Esophagus squamous epithelium (tissue), 5 donors: ENCODE results near the gene PPP1R12C. TPM values are rescaled to one million over a fixed set of nuclear protein-coding genes. Genes with fewer than 3 reads are reported as not detected.

Source experiments
- DNase-seq: peaks from one replicate; lab custom pipeline; 2025; lab: John Stamatoyannopoulos, UW
- H3K27ac ChIP-seq, 4 donors: fragments of 200-600 bp; sonication (generic); one replicate each; pipeline ENCODE4 v1.5.1; 2016 to 2019; ENCODE audit warnings: mild to moderate bottlenecking in 1 of 4
- H3K27me3 ChIP-seq, 4 donors: fragments of 200-600 bp; sonication (generic); 1 replicate in 3 of 4; 2 replicates in 1 of 4; pipeline versions ENCODE4 v1.5.1 to v1.6.0; 2017 to 2021; ENCODE audit warnings: antibody characterized with exemption in 1 of 4
- H3K36me3 ChIP-seq, 3 donors: fragments of 200-600 bp; sonication (generic); one replicate each; pipeline ENCODE4 v1.5.1; 2016 to 2019
- H3K4me1 ChIP-seq, 3 donors: fragments of 200-600 bp; sonication (generic); one replicate each; pipeline ENCODE4 v1.5.1; 2017 to 2019
- H3K4me3 ChIP-seq, 4 donors: fragments of 200-600 bp; sonication (generic); 1 replicate in 3 of 4; 2 replicates in 1 of 4; pipeline ENCODE4 v1.5.1; 2016 to 2019; ENCODE audit warnings: mild to moderate bottlenecking in 2 of 4, moderate library complexity in 1 of 4
- H3K9me3 ChIP-seq, 3 donors: fragments of 200-600 bp; sonication (generic); one replicate each; pipeline ENCODE4 v1.5.1; 2016 to 2019
- POLR2A ChIP-seq, 4 donors: fragments of 450-650 bp; IDR thresholded peaks; one replicate each; pipeline ENCODE4 v1.6.1; 2017; ENCODE audit warnings: antibody characterized with exemption in 4 of 4, mild to moderate bottlenecking in 4 of 4, moderate library complexity in 3 of 4
- WGBS, 2 donors: methylation state at CpG; one replicate each; pipeline ENCODE4 v1.1.5; 2018; 5-methylcytosine and 5-hydroxymethylcytosine counted together
- intact Hi-C: fragments of 100-400 bp; cut with DNase I; formaldehyde crosslinking; loops from one replicate; pipeline ENCODE4 v1.15.0; 2022
- total RNA-seq, 4 donors: library from RNA; depleted of rRNA; stranded (reverse); fragments of >200 nt; gene quantifications; one replicate each; pipeline ENCODE4 v1.1.0, GENCODE V29; 2016
- TF ChIP-seq, protein P1 (sequence below), 6 experiments: fragments of 450-650 bp in 4 of 6; fragments of 200-600 bp in 2 of 6; sonication (generic) in 2 of 6; IDR thresholded peaks; one replicate each; pipeline ENCODE4 v1.5.1; 2016 to 2019; ENCODE audit warnings: antibody characterized with exemption in 6 of 6, mild to moderate bottlenecking in 4 of 6, moderate library complexity in 4 of 6
- donor health status: DM: yes; HTN: yes; CAD: no.

PPP1R12C gene
- total RNA-seq, 4 donors from 2014 or later, result 35.1 to 89.1 (median 43.7) TPM

DNA sequence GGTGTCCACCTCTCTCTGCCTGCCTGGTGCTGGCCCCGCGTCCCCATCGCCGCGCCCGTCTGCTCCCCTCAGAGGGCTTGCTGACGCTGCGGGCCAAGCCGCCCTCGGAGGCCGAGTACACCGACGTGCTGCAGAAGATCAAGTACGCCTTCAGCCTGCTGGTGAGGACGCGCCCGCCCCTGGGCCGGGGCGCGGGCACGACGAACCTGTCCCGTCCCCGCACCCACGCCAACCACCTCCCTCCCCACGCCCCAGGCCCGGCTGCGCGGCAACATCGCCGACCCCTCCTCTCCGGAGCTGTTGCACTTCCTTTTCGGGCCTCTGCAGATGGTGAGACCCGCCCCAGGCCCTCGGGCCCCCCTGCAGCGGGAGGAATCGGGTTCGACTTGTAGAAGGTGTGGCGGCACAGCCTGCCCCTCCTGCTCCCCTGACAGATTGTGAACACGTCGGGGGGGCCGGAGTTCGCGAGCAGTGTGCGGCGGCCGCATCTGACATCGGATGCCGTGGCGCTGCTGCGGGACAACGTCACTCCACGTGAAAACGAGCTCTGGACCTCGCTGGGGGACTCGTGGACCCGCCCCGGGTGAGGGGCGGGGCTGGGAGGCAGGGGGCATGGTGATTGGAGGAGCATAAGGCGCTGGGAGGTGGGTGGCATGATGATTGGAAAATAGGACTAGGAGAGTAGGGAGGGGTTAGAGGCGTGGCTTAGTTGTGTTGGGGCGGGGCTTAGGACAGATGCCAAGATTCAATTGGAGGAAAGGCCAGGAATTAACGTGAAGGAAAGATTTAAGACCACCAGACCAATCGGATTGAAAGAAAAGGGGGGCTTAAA is 35.2 kb downstream of the PPP1R12C start:
- peak overlapping the region; percentile 2 to 69 (median 25) for H3K27ac ChIP-seq
- H3K9me3 ChIP-seq, result no peaks in the 10 kb centered on the region
- peak overlapping the region; percentile 13 to 75 (median 52) for H3K4me3 ChIP-seq
- no peak for DNase-seq
- 14 to 20% methylated on average over 9 to 11 of the region's 64 CpGs for WGBS, 2 donors
- intact Hi-C loops, result no loop called here
- H3K27me3 ChIP-seq, result peaks cover 0 to 91% (median 21%) of the 10 kb centered on the region in 4 donors
- peaks cover 0 to 5% (median 0%) of the 10 kb centered on the region in 3 donors for H3K36me3 ChIP-seq
- no peak for TF ChIP-seq POLR2A (IDR thresholded peaks at IDR 0.05)
- TF ChIP-seq, protein P1, sequence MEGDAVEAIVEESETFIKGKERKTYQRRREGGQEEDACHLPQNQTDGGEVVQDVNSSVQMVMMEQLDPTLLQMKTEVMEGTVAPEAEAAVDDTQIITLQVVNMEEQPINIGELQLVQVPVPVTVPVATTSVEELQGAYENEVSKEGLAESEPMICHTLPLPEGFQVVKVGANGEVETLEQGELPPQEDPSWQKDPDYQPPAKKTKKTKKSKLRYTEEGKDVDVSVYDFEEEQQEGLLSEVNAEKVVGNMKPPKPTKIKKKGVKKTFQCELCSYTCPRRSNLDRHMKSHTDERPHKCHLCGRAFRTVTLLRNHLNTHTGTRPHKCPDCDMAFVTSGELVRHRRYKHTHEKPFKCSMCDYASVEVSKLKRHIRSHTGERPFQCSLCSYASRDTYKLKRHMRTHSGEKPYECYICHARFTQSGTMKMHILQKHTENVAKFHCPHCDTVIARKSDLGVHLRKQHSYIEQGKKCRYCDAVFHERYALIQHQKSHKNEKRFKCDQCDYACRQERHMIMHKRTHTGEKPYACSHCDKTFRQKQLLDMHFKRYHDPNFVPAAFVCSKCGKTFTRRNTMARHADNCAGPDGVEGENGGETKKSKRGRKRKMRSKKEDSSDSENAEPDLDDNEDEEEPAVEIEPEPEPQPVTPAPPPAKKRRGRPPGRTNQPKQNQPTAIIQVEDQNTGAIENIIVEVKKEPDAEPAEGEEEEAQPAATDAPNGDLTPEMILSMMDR (IDR thresholded peaks at IDR 0.05), result no peak
- peaks cover 34 to 52% (median 36%) of the 10 kb centered on the region in 3 donors for H3K4me1 ChIP-seq

DNA sequence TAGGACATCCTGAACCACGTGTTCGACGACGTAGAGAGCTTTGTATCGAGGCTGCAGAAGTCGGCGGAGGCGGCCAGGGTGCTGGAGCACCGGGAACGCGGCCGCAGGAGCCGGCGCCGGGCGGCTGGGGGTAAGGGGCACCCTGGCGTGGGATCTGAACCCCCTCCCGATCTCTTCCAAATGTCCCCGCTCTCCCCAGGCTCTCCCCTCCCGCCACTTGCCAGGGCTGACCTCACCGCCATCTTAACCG is 35.7 kb downstream of the PPP1R12C start:
- Histone ChIP-seq H3K9me3 (no peaks in the 10 kb centered on the region), H3K4me3 (peak overlapping the region; percentile 13 to 75 (median 52)), H3K27me3 (peaks cover 0 to 91% (median 21%) of the 10 kb centered on the region in 4 donors), H3K27ac (peak overlapping the region; percentile 2 to 69 (median 25)), H3K4me1 (peaks cover 31 to 46% (median 31%) of the 10 kb centered on the region in 3 donors), H3K36me3 (peaks cover 0 to 5% (median 0%) of the 10 kb centered on the region in 3 donors)
- intact Hi-C loops, result no loop called here
- WGBS, 2 donors, result 40% methylated on average over 14 of the region's 22 CpGs; no CpG with 5 or more reads in 1 of the 2 donors
- no peak for DNase-seq
- TF ChIP-seq POLR2A (IDR thresholded peaks at IDR 0.05), result no peak
- TF ChIP-seq, protein P1 (IDR thresholded peaks at IDR 0.05), result no peak

DNA sequence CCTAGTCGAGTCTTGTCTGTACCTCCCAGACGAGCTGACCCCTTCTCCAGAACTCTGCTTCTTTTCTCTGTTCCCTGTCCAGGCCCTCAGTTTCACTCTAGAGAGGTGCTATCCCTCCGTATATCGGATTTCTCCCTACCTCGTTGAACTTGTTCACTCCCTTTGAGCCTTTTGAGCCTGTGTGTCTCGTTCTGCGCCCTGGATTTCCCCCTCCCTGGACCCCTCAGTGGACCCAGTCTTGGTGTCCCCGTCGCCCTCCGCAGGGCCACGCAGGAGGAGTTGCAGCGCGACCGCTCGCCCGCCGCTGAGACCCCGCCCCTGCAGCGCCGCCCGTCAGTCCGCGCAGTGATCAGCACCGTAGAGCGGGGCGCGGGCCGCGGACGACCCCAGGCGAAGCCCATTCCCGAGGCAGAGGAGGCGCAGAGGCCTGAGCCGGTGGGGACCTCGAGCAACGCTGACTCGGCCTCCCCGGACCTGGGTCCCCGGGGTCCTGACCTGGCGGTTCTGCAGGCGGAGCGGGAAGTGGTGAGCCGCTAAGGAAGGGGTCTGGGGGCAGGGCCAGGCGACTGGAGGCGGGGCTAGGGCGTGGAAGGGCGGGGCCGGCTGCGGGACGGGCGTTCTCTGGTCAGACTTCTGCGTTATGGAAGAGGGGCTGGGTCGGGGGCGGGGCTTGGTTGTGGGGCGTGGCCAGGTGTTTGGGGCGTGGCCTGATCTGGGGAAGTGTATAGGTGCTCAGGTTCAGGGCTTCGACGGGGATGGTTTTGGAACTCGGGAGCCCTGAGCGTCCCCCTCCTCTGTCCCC is 36.3 kb downstream of the PPP1R12C start:
- peak overlapping the region; percentile 41 to 83 (median 72) for H3K27ac ChIP-seq
- peaks cover 0 to 91% (median 21%) of the 10 kb centered on the region in 4 donors for H3K27me3 ChIP-seq
- H3K36me3 ChIP-seq, result peaks cover 0 to 5% (median 0%) of the 10 kb centered on the region in 3 donors
- intact Hi-C loops, result no loop called here
- peaks cover 26 to 41% (median 26%) of the 10 kb centered on the region in 3 donors for H3K4me1 ChIP-seq
- no peaks in the 10 kb centered on the region for H3K9me3 ChIP-seq
- DNase-seq, result no peak
- peak overlapping the region; percentile 41 to 75 (median 52) for H3K4me3 ChIP-seq
- 3 to 5% methylated on average over 7 to 14 of the region's 60 CpGs for WGBS, 2 donors
- TF ChIP-seq, protein P1 (IDR thresholded peaks at IDR 0.05), result no peak
- TF ChIP-seq POLR2A (IDR thresholded peaks at IDR 0.05), result peak in 2 of 4 donors; percentile 1 to 48

DNA sequence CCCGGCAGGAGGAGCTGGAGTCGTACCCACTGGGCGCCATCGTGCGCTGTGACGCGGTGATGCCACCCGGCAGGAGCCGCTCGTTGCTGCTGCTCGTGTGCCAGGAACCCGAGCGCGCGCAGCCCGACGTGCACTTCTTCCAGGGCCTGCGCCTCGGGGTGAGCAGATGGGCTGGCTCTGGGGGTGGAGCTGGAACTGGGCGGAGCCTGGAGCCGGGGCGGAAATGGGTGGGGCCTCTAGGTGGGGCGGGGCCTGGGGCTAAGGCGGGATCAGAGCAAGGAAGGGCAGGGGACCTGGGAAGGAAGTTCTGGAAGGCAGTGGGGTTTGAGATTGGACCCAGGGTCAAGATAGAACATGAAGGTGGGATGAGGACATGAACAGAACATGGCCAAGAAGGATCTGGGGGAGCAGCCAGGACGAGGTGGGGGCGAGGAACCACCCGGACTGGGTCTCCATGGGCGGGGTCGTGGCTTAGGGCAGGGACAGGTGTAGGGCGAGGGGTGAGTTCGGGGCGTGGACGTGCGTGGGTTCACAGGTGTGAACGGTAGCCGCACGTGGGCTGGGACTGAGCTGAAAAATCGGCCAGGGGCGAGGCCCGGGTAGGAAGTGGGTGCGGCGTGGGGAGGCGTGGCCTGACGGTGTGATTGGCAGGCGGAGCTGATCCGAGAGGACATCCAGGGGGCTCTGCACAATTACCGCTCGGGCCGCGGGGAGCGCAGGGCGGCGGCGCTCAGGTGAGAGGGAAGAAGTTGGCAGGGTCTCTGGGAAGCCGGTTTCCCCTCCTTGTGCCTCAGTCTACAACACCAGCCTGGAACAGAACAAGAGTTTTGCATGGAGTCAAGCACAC is 37.1 kb downstream of the PPP1R12C start:
- 2 to 4% methylated on average over 32 to 33 of the region's 55 CpGs for WGBS, 2 donors
- H3K36me3 ChIP-seq, result no peaks in the 10 kb centered on the region
- H3K4me3 ChIP-seq, result peak overlapping the region; percentile 41 to 75 (median 52)
- H3K9me3 ChIP-seq, result no peaks in the 10 kb centered on the region
- peak overlapping the region; percentile 41 to 83 (median 72) for H3K27ac ChIP-seq
- no peak for DNase-seq
- intact Hi-C loops, result no loop called here
- H3K27me3 ChIP-seq, result peaks cover 0 to 87% (median 23%) of the 10 kb centered on the region in 4 donors
- H3K4me1 ChIP-seq, result peaks cover 25 to 43% (median 26%) of the 10 kb centered on the region in 3 donors
- TF ChIP-seq, protein P1 (IDR thresholded peaks at IDR 0.05), result no peak
- TF ChIP-seq POLR2A (IDR thresholded peaks at IDR 0.05), result peak in 1 of 4 donors; percentile 23
